ENCODE measurements around the gene NFATC2IP.

Gene NFATC2IP

DNA sequence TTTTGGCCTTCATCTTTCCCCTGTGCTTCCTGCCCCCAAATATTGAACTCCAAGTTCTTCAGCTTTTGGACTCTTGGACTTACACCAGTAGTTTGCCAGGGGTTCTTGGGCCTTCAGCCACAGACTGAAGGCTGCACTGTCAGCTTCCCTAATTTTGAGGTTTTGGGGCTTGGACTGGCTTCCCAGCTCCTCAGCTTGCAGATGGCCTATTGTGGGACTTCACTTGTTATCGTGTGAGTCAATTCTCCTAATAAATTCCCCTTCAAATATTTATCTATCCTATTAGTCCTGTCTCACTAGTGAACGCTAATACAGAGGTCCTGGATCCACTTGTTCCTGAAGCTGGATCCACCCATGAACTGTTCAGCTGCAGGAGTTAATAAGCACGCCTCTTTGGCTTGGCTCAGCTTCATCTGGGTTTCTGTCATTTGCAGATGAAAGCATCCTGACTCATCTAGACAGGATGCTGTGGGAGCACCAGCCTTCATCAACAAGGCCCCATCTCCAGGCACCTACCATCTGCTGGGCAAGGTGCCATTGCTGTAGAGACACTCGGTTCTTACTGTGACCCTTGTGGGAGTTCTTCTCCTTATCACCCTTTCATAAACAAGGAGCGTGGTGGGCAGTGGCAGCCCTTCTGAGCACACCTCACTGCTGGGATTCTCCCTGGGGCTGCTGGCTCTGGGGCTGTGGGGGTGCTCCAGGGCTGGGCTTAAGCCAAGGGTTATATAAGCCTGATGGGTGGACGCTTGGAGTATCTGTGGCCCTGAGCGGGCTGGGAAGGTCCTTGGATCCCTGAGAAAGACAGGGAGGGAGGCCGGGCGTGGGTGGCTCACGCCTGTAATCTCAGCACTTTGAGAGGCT is 57.2 kb downstream of the NFATC2IP start:
- no peak for DNase-seq

DNA sequence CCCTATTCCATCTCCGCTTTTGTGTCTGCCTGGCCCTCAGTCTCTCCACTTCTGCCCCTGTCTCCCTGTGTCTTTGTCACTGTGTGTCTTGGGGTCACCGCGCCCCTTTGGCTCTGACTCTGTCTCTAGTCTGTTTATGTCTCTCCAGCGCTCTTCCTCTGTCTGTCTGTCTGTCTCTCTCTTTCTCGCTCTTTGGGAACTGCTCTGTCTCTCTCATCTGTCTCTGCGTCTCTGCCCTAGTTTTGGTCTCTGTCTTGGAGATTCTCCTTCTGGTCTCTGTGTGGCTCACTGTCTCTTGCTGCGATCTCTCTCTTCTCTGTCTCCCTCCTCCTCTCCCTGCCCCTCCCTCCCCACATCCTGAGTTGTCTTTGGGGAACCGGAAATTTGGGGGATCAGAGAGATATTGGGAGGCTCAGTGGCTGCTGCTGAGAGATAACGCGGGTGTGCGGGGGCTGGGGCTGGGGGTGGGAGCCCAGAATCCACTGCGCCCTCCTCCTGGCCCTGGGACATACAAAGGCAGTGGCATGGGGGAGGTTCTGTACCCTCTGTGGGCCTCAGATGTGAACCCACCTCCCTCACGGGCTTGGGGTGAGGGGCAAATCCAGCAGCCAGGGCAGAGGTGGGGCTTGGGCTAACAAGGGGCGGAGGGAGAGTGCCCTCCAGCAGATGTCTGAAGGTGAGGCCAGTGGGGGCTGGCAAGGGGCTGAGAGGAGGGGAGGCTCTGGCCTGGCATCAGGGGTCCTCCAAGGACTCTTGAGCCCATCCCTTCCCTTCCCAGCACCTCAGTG is 58.5 kb downstream of the NFATC2IP start:
- DNase-seq, result no peak

DNA sequence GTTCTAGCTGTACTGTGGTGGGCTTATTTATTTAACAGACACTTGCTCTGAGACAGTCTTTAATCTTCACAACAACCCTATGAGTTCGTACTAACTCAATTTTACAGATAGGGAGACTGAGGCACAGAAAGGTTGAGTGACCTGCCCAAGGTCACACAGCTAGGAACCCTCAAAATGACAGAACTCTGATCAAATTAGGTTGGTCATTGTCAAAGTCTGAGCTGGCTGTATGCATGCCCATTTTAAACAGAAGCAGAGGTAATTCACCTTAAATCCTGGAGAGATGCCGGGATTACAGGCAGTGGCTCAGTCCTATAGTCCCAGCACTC is 59.1 kb downstream of the NFATC2IP start:
- DNase-seq, result no peak

DNA sequence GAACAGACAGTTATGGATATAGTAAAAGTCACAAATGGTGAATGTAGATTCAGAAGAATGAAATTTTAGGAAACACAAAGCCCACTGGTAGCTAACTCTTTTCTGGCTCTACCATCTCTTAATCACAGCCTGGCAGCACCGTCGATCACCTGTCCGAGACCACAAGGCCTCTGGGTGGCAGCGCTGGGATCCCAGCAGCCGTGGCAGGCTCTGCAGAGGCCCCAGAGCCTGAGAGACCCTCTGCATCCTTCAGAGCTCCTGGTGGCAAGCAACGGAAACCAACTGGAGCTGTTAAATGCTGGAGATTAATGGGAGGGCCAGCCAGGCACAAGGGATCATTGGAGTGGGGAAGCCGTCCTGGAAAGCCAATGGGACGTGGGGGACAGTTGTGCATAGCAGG is 60.4 kb downstream of the NFATC2IP start:
- no peak for DNase-seq

DNA sequence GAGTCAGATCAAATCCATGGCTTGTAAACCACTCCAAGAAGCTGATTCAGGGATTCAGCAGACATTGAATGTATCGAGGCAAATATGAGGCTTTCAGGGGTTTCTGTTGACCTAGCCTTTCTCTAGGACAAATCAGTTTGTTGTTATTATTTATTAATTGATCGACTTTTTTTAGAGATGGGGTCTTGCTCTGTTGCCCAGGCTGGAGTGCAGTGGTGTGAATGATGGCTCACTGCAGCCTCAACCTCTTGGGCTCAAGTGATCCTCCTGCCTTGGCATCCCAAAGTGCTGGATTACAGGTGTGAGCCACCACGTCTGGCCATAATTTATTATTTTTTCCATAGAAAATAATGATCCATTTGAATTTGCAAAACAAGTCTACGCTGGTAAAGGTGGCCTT is 61.1 kb downstream of the NFATC2IP start:
- DNase-seq, result no peak

DNA sequence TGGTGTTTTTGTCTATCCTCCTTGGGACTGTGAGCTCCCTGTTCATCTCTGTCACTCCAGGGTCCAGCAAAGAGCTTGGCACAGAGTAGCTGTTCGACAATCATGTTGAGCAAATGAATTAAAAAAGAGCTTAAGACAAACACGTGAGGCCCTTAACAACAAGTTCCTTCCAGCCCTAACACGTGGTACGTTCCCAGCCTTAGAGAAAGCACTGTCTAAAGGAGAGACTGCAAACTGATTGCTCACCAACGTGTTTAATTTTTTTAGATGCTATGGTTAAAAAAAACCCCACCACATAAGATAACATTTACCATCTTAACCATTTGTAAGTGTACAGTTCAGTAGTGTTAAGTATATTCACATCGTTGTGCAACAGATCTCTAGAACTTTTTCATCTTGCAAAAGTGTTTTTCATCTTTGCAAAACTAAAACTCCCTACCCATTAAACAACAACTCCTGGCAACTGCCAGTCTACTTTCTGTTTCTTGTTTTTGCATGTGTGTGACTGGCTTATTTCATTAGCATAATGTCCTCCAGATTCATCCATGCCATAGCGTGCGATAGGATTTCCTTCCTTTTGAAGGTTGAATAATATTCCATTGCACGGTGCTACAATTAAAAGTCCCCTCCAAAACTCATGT is 62.3 kb downstream of the NFATC2IP start:
- no peak for DNase-seq

DNA sequence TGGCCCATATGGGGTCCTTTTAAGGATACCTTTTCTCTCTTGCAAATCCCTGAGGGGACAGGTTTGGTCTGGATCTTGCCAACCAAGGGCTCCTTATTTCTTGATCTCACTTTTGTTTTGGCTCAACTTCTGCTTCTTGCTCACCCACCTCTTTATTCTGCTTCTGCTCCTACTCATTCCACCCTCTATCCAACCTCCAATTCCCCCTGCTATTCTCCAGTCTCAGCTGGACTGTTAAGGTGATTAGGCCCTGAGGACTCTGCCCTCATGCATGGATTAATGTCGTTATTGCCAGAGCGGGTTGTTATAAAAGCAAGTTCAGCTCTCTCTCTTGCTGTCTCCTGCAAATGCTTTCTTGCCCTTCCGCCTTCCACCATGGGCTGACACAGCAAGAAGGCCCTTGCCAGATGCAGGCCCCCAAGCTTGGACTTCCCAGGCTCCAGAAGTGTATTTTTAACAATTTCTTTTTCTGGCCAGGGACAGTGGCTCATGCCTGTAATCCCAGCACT is 63.9 kb downstream of the NFATC2IP start:
- no peak for DNase-seq

All from NCI-H1092 treated with DMSO at 0.1 percent for 48 hours (cell line).